Measurements from ENCODE around the gene RUNX1.

GRCh38 chr21:34840693-34841092 is 208.4 kb downstream of the RUNX1 start:
- TF ChIP-seq, protein P1, sequence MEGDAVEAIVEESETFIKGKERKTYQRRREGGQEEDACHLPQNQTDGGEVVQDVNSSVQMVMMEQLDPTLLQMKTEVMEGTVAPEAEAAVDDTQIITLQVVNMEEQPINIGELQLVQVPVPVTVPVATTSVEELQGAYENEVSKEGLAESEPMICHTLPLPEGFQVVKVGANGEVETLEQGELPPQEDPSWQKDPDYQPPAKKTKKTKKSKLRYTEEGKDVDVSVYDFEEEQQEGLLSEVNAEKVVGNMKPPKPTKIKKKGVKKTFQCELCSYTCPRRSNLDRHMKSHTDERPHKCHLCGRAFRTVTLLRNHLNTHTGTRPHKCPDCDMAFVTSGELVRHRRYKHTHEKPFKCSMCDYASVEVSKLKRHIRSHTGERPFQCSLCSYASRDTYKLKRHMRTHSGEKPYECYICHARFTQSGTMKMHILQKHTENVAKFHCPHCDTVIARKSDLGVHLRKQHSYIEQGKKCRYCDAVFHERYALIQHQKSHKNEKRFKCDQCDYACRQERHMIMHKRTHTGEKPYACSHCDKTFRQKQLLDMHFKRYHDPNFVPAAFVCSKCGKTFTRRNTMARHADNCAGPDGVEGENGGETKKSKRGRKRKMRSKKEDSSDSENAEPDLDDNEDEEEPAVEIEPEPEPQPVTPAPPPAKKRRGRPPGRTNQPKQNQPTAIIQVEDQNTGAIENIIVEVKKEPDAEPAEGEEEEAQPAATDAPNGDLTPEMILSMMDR (IDR thresholded peaks at IDR 0.05 in 8 of 11, conservative IDR thresholded peaks at IDR 0.05 in 3 of 11), result no peak
- TF ChIP-seq POLR2A (IDR thresholded peaks at IDR 0.05), result no peak

All from spleen (tissue), 7 donors.